Measurements from ENCODE around the gene GPR68.
"Not testable (repeated sequence)": the region's sequence is repeated elsewhere in the genome, so short reads cannot be mapped to it uniquely, and the experiment has no call there.

GPR68 gene

DNA sequence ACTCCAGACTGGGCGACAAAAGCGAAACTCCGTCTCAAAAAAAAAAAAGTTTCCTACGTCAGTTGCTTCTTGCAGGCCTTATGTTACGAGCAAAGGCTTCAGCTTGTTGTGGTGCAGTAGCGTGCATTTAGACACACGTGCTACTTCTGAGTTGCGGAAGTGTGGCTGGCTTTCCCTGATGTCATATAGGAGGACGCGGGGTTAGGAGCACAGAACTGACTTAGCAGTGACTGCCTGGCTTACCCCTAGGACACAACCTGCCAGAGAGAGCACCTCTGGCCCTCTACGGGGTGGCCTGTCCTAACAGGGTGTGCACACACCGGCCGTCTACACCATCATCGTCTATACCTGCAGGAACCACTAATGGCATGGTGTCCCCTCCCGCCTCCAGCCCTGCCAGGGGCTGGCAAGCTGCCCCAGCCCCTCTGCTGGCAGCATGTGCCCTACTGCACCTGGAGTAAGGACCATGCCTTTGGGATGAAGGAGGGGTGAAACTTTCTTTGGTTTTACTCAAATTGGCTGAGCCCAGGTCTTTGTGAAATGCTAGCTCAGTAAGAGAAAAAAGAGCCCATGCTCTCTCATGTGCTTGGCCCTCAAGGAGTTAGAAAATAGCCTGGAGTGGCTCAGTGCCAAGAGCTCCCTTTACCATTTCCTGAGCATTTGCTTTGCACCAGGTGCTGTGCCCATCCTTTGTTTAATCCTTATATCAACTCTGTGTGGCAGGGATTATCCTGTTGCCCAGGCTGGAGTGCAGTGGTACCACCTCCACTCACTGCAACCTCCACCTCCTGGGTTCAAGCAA is 1.7 kb upstream of the GPR68 start:
- Histone ChIP-seq H3K4me1 (ENCODE audit: low read length) (peaks cover 47% of the 10 kb centered on the region), H3K4me3 (ENCODE audit: low read length) (no peak overlapping the region), H3K9ac (ENCODE audit: low read length) (no peak overlapping the region), H3K79me2 (ENCODE audit: low read length) (no peaks in the 10 kb centered on the region), H3K36me3 (replicated peaks; ENCODE audit: low read depth, low read length) (no peaks in the 10 kb centered on the region), H3K27me3 (ENCODE audit: low read depth, low read length) (no peaks in the 10 kb centered on the region), H2AFZ (ENCODE audit: low read depth, low read length) (no peak overlapping the region), H3K9me3 (ENCODE audit: insufficient read depth, low read length) (no peaks in the 10 kb centered on the region), H4K20me1 (ENCODE audit: insufficient read depth, low read length) (no peaks in the 10 kb centered on the region), H3K27ac (ENCODE audit: low read length) (no peak overlapping the region), H3K4me2 (ENCODE audit: low read length) (no peak overlapping the region)
- TF ChIP-seq, protein P1, sequence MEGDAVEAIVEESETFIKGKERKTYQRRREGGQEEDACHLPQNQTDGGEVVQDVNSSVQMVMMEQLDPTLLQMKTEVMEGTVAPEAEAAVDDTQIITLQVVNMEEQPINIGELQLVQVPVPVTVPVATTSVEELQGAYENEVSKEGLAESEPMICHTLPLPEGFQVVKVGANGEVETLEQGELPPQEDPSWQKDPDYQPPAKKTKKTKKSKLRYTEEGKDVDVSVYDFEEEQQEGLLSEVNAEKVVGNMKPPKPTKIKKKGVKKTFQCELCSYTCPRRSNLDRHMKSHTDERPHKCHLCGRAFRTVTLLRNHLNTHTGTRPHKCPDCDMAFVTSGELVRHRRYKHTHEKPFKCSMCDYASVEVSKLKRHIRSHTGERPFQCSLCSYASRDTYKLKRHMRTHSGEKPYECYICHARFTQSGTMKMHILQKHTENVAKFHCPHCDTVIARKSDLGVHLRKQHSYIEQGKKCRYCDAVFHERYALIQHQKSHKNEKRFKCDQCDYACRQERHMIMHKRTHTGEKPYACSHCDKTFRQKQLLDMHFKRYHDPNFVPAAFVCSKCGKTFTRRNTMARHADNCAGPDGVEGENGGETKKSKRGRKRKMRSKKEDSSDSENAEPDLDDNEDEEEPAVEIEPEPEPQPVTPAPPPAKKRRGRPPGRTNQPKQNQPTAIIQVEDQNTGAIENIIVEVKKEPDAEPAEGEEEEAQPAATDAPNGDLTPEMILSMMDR (IDR thresholded peaks at IDR 0.05; ENCODE audit: low read depth, low read length): no peak
- TF ChIP-seq EZH2phosphoT487 (IDR thresholded peaks at IDR 0.05; ENCODE audit: low read depth): no peak

DNA sequence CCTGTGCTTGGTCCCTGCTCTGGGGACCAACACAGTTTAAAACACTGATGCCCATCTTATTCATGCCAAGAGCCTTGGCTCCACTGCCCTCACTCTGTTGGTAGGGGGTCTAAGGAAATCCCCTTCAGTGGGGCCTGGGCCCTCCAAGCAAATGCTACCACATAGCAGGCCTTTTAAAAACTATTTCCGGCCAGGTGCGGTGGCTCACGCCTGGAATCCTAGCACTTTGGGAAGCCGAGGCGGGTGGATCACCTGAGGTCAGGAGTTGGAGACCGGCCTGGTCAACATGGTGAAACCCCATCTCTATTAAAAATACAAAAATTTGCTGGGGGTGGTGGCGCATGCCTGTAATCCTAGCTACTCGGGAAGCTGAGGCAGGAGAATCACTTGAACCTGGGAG is 1.1 kb upstream of the GPR68 start:
- H4K20me1 ChIP-seq (ENCODE audit: insufficient read depth, low read length); H2AFZ ChIP-seq (ENCODE audit: low read depth, low read length); H3K36me3 ChIP-seq (replicated peaks; ENCODE audit: low read depth, low read length); H3K9me3 ChIP-seq (ENCODE audit: insufficient read depth, low read length); H3K79me2 ChIP-seq (ENCODE audit: low read length); H3K9ac ChIP-seq (ENCODE audit: low read length); H3K4me2 ChIP-seq (ENCODE audit: low read length); H3K27ac ChIP-seq (ENCODE audit: low read length); H3K4me3 ChIP-seq (ENCODE audit: low read length); H3K27me3 ChIP-seq (ENCODE audit: low read depth, low read length): not testable (repeated sequence)
- peaks cover 48% of the 10 kb centered on the region for H3K4me1 ChIP-seq (ENCODE audit: low read length)

DNA sequence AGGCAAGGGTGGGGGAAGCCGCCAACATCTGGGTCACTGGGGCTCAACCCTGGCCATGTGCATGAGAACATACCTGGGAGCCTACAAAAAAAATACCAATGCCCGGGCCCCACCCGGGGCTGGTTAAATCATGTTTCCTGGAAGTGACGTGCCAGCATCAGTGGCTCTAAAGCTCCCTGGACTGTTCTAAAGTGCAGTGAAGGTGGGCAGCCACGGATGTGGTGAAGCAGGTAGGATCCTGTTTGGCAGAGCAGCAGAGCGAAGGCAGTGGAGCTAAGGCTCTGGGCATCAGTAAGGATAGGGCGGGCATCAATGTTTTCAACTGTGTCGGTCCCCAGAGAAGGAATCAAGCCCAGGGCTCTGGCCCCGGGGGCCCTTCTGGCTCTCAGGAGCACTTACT is 525 bp upstream of the GPR68 start:
- Histone ChIP-seq H3K4me3 (ENCODE audit: low read length) (no peak overlapping the region), H3K27me3 (ENCODE audit: low read depth, low read length) (no peaks in the 10 kb centered on the region), H3K4me2 (ENCODE audit: low read length) (no peak overlapping the region), H3K9me3 (ENCODE audit: insufficient read depth, low read length) (no peaks in the 10 kb centered on the region), H3K36me3 (replicated peaks; ENCODE audit: low read depth, low read length) (no peaks in the 10 kb centered on the region), H3K4me1 (ENCODE audit: low read length) (peaks cover 42% of the 10 kb centered on the region), H4K20me1 (ENCODE audit: insufficient read depth, low read length) (no peaks in the 10 kb centered on the region), H3K79me2 (ENCODE audit: low read length) (no peaks in the 10 kb centered on the region), H2AFZ (ENCODE audit: low read depth, low read length) (no peak overlapping the region), H3K9ac (ENCODE audit: low read length) (no peak overlapping the region), H3K27ac (ENCODE audit: low read length) (no peak overlapping the region)
- TF ChIP-seq, protein P1 (IDR thresholded peaks at IDR 0.05; ENCODE audit: low read depth, low read length): no peak
- no peak for TF ChIP-seq EZH2phosphoT487 (IDR thresholded peaks at IDR 0.05; ENCODE audit: low read depth)

DNA sequence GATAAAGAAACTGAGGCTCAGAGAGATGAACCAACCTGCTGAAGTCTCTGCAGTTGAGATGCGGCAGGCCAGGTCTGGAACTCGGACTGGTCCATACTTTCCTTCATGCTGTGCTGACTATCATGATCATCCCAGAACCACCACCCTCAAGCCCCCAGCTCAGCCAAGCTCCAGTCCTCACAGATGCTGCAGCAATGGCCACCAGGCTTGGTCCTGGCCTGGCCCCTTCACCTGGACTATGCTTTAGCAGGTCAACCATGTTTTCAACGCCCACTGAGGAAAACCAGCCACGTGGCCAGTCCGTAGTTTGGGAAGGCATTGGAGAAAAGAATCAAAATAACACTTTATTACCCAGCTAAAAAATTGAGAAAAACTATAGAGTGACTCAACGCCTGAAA is 1.4 kb downstream of the GPR68 start:
- H3K27ac ChIP-seq (ENCODE audit: low read length): peak overlapping the region; percentile 57
- H3K4me2 ChIP-seq (ENCODE audit: low read length): peak overlapping the region; percentile 97

More for the DNA sequence above, 1.4 kb downstream of the GPR68 start:
- Histone ChIP-seq H3K9ac (ENCODE audit: low read length) (peak overlapping the region; percentile 21; the same call in 1 of the 2 replicates), H4K20me1 (ENCODE audit: insufficient read depth, low read length) (no peaks in the 10 kb centered on the region), H3K27me3 (ENCODE audit: low read depth, low read length) (peaks cover 9% of the 10 kb centered on the region), H2AFZ (ENCODE audit: low read depth, low read length) (peak overlapping the region; percentile 17), H3K36me3 (replicated peaks; ENCODE audit: low read depth, low read length) (no peaks in the 10 kb centered on the region), H3K79me2 (ENCODE audit: low read length) (no peaks in the 10 kb centered on the region), H3K9me3 (ENCODE audit: insufficient read depth, low read length) (no peaks in the 10 kb centered on the region), H3K4me1 (ENCODE audit: low read length) (peaks cover 44% of the 10 kb centered on the region), H3K4me3 (ENCODE audit: low read length) (peak overlapping the region; percentile 64)
- TF ChIP-seq EZH2phosphoT487 (IDR thresholded peaks at IDR 0.05; ENCODE audit: low read depth): no peak
- TF ChIP-seq, protein P1 (IDR thresholded peaks at IDR 0.05; ENCODE audit: low read depth, low read length): no peak

Data from OCI-LY3 (cell line).